Amniotic stem cell (primary cell): ENCODE results near the gene TBR1.

ENCODE experiments used
- DNase-seq: peaks from one replicate; lab custom pipeline; 2025; lab: John Stamatoyannopoulos, UW

Gene TBR1

DNA sequence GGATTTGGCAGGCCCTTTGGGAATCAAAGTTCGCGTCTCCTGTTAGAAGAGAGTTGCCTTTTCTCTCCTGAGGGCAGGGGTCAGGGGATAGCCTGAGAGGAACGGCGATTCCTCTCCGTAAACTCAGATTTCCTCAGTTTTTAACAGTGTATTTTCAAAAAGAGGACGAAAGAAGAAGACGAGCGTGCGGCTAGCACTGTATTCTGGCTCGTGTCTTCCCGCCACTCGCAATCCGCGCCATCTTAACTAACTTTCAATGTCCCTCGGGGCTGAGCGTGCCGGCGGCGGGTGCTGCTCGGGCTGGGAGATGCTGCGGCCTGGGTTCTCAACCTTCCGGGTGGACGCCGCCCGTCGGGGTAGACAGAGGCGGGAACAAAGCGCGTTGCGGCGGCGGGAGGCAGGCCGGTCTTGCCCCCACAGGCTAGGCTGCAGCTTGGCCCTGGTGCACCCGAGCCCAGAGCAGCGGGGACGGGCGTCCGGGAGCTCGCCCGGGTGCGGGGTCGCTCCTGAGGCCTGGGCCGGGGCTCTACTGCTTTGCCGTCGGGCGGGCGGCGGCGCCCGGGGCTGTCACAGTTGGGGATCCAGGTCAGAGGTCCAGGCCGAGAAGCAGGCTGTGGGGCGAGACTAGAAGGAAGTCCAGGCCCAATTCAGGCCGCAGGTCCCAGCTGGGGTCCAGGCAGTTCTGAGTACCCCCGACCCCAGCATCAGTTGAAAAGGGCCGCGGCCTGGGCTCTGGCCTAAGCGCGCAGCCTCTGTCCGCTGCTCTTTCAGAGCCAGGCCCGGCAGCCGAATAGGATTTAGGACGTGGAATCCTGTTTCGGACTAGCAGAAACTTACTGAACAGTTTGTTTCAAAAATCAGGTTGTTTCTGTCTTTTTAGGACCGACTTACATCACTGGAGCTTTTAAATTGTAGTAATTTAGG, 11.8 kb downstream of the TBR1 start:
- no peak for DNase-seq

DNA sequence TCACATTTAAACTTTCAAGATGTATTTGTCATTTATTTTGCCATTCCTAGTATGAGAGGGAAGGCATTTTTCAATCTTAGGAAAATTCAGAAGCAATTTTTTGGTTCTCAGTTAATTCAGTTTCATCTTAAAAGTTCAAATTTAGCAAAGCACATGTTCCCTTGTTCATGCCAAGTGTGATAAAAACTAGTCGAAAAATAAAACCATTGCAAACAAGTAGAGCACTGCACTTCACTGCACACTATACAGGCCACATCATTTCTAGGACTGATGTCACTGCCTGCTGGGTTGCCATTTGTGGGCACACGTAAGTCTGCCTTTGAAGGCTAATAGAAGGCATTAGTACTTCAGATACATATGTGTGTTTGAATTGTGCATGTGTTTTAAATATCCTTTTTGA, 14.3 kb downstream of the TBR1 start:
- no peak for DNase-seq

DNA sequence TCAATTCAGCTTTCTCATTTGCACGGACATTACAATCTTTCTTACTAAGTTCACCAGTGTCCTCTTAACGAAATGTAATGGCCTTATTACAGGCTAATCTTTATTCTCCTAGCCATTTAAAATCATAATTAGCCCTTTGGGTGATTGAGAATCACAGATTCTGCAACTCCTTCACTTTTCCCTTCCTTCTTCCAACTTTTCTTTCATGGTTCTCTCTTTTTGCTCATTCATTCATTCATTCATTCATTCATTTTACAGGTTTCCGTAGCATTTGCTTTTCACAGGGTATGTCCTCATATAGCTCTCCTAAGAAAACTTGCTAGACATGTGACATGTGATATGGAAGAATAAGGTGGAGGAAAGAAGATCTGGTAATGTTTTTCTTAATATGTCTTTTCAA, 16.0 kb downstream of the TBR1 start:
- no peak for DNase-seq

DNA sequence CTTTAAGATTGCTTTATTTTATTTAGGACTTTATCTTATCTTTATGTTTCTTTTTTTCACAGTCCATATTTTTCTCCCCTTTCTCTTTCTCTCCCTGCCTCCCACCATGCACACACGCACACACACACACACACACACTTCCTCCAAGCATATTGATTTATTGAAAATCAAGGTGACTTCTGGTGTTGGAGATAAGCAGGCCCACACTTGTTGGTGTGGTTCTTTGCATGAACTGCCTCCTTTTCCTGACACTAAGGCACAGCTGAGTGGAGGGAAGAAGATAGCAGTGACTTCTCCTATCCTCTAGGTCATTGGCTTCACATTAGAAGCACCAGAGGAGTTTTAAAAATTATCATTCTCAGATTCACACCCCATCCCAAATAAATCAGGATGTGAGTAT, 18.0 kb downstream of the TBR1 start:
- DNase-seq = no peak

DNA sequence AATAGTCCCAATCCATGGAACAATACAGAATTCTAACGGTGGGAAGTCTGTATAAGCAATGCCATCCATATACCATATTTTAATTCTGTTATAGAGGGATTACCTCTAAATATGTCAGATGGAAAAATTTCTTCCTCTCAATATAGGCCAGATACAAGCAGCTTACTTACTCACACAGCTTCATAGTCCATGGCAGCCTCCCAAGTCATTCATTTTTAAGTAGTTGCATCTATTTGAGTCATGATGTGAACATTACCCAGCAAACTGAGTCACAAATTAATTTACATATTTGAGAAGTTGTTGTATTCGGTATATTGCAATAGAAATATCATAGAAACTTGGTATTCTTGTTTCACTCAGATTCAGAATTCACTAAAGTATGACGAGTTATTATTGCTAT, 20.3 kb downstream of the TBR1 start:
- peak; percentile 55 for DNase-seq

DNA sequence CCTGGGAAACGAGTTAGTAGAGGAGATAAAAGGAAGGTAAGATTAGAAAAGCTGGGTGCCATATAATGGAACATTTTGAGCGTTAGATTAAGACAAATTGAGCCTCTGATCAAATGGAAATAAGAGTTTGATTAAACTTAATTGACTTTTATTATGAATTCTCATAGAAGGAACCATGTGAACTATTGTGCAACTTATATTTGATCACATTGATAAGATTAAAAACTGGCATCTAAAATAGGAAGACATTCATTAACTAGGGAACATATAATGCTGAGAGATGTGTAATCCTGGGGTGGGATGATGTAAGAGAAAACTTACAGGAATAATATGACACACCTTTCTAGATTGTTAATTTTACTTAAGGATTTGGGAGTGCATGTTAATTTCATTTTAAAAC, 22.5 kb downstream of the TBR1 start:
- DNase-seq = no peak

DNA sequence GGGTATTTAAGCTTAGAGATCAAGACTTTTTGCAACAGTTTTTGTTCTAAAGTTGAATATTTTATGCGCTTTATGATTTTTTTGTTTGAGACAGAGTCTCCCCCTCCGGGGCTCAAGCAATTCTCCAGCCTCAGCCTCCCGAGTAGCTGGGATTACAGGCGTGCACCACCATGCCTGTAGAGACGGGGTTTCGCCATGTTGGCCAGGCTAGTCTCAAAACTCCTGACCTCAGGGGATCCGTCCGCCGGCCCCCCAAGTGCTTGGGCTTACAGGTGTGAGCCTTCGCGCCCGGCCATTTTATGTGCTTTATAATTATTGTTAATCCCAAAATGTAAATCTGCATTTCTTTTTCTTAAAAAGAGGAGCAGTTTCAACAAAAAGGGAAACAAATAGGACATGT, 29.0 kb downstream of the TBR1 start:
- no peak for DNase-seq

DNA sequence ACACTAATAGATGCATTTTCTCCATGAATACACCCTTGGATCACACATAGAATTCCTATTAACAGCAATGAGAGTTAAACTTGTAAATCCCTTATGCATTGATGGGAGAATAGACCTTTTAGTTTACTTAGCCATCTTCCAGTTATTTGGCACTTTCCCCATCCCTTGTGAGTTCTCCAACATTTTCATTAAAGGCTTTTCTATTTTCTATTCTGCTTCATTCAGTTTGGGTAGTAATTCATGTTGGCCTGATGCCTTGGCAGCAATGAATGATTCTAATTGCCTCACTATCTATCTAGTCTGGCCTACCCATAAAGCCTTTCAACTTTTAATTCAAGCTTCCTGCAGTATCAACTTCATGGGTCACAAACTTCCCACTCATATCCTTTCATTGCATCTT, 32.3 kb downstream of the TBR1 start:
- no peak for DNase-seq

DNA sequence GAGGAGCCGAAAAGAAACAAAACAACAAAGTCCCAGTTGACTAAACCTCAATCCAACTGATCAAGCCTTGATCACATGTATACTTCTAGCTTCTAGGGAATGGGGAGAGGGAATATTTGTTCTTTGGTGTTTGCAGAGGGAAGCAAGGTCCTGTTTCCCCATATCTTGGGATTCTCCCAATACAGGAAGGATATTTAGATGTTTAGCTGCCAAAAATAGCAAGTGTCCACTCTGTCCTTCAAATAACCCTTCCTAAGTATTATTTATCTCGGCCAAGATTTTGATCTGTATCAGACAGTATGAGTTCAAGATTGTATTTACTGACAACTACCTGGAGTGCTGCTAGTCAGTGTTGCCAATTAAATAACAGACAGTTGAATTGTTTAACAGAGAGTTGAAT, 55.5 kb downstream of the TBR1 start:
- no peak for DNase-seq

DNA sequence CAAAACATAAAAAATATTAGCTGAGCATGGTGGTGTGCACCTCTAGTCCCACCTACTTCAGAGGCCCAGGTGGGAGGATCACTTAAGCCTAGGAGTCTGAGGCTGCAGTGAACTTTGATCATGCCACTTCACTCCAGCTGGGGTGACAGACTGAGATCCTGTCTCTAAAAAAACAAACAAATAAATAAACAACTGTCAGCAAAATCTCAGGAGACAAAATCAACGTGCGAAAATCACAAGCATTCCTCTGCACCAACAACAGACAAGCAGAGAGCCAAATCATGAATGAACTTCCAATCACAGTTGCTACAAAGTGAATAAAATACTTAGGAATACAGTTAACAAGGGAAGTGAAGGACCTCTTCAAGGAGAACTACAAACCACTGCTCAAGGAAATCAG, 58.8 kb downstream of the TBR1 start:
- DNase-seq = no peak
